ENCODE results near the gene RASA3. TPM values are rescaled to one million over a fixed set of nuclear protein-coding genes. Genes with fewer than 3 reads are reported as not detected.

Gene RASA3
- total RNA-seq, 2 experiments from 2014 or later, result 65.6 to 73.9 TPM

DNA sequence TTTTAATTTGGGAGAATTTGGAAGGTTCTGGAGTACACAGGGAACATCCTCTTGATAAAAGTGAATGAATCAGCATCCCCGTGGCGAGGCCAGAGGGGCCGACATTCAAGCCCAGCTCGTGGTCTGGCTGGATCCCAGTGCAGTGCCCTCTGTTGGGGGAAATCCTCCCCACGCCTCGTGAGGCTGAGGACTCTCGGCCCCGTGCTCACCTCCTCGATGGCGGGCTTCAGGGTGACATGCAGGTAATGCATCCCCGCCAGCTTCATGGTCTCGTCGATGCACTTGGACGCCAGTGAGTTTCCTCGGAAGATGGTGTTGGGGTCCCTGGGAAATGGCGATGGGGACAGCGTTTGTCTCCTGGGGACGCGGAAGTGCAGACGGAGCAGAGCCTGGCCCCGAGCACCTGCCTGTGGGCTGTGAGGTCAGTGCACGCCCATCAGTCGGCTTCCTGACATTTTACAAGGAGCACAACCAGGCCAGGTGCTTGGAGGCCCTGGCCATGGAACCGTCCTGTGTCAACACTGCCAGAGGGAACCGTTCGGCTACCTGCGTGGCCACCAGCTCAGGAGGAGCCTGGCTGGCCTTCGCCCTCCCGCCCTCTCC is 115.3 kb downstream of the RASA3 start:
- no peak overlapping the region for H3K4me3 Mint-ChIP-seq
- no peak overlapping the region for H3K27ac Mint-ChIP-seq
- no peaks in the 10 kb centered on the region for H3K9me3 Mint-ChIP-seq
- ATAC-seq (ENCODE audit: low read depth) (no peak), DNase-seq (no peak)
- peaks cover 3% of the 10 kb centered on the region for H3K36me3 Mint-ChIP-seq
- no peaks in the 10 kb centered on the region for H3K27me3 Mint-ChIP-seq
- POLR2A ChIA-PET, result no interaction called here
- H3K4me1 Mint-ChIP-seq, result peaks cover 4% of the 10 kb centered on the region

DNA sequence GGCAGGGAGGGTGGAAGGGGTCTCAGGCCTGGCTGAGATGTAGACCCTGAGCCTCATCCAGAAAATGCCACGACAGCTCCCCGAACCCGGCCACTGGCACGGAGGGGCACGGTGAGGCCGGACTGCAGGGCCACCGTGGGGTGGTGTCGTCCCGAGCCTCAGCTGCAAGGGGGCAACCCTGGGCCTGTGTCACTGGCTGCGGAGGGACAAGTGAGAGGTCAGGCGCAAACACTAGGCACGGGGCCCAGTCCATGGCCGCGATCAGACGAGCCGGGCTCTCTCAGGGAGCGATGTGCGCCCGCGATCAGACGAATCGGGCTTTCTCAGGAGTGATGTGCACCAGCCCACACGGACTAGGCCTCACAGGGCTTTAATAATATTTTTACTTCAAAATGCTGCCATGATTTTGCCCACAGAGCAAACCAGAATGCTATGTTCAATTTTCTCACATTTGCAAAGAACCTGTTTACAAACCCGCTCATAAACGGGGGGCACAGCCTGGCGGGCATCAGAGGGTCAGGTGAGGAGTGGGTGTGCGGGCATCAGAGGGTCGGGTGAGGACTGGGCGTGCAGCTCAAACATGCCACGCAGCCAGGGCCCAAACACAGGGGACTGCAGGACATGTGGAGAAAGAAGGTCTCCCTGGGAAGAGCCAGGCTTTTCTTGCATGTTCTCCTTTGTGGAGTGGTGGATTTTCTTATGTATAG is 115.9 kb downstream of the RASA3 start:
- H3K27ac Mint-ChIP-seq, result no peak overlapping the region

DNA sequence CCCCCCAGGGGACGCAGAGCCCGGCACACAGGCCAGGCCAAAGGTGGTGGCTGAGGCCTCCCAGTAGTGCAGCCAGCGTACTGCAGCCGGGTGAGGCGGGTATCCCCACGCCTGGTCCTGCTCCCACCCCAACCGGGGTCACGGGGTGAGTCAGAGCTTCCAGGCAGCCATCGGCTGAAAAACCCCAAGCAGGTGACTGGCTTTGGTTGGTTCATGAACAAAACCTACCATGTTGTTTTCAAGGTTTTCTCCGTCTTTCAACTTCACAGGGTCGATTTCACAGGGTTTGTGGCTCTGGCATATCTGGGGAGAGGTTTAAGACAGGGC is 116.5 kb downstream of the RASA3 start:
- POLR2A ChIA-PET, result no interaction called here
- Mint-ChIP-seq H3K4me1 (peaks cover 7% of the 10 kb centered on the region), H3K36me3 (peaks cover 6% of the 10 kb centered on the region), H3K4me3 (no peak overlapping the region), H3K9me3 (no peaks in the 10 kb centered on the region), H3K27ac (no peak overlapping the region), H3K27me3 (no peaks in the 10 kb centered on the region)
- ATAC-seq (ENCODE audit: low read depth), result no peak
- DNase-seq, result no peak

More for the DNA sequence above, 115.9 kb downstream of the RASA3 start:
- peaks cover 4% of the 10 kb centered on the region for H3K4me1 Mint-ChIP-seq
- no peak for ATAC-seq (ENCODE audit: low read depth)
- H3K4me3 Mint-ChIP-seq, result no peak overlapping the region
- POLR2A ChIA-PET, result no interaction called here
- no peak for DNase-seq
- H3K36me3 Mint-ChIP-seq, result peaks cover 3% of the 10 kb centered on the region
- no peaks in the 10 kb centered on the region for H3K27me3 Mint-ChIP-seq
- no peaks in the 10 kb centered on the region for H3K9me3 Mint-ChIP-seq

DNA sequence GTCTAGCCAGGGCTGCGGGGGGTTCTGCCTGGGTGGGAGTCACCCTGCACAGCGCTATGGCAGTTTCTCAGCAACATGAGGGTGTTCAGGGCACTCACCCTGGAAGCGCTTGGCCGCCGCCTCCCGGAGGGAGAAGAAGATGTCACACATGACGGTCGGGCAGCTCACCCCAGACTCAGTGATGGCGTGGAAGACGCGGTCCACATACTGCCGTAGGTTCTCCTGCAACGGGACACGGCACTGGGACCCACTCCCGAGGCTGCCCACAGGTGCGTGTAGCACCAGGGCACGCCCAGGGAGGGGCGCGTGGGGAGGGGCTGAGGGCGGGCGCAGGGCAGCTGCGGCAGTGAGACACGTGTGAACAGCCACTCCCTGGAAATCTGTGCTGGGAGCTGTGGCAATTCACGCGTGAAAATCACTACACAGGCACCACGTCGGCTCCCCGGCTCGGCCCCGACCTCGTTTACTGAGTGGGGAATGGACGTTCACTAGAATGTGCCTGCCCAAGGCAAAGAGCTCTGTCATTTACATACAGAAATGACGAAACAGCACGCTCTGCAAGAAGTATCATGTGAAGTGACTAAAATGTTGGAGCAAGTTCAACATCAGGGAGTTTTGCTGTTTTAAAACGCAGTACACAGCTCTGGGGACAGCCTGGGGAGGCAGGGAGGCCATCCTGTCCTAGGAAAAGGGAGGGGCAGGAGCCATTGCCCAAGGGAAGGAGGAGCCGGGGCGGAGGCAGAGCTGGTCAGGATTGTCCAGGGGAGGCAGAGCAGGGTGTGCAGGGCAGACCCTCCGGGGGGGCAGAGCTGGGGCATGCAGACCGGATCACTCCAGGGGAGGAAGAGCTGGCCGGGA is 117.1 kb downstream of the RASA3 start:
- no peak overlapping the region for H3K4me3 Mint-ChIP-seq
- no peak for DNase-seq
- POLR2A ChIA-PET, result no interaction called here
- H3K9me3 Mint-ChIP-seq, result no peaks in the 10 kb centered on the region
- no peak overlapping the region for H3K27ac Mint-ChIP-seq
- peaks cover 10% of the 10 kb centered on the region for H3K4me1 Mint-ChIP-seq
- H3K27me3 Mint-ChIP-seq, result no peaks in the 10 kb centered on the region
- peaks cover 8% of the 10 kb centered on the region for H3K36me3 Mint-ChIP-seq
- no peak for ATAC-seq (ENCODE audit: low read depth)

DNA sequence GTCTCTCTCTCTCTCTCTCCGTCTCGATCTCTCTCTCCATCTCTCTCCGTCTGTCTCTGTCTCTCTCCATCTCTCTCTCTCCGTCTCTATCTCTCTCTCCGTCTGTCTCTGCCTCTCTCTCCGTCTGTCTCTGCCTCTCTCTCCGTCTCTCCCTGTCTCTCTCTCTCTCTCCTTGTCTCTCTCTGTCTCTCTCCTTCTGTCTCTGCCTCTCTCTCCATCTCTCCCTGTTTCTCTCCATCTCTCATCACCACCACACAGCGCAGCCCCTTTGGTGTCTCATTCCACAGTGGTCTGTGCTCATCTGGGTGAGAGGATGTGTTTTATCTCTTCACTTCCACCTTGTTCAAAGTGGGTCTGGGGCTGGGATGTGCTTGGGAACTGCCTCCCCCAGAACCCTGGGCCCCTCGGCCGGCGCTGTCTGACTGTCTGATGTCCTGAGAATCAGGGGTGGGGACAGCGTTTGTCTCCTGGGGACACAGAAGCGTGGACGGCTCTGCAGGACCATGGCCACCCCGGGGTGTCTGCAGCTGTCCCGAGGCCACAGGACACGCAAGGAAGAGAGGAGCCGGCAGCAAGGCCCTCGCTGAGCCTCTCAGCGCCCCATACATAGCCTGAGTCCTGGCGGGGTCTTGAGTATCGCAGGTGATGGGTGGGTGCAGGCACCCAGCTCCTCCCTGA is 118.3 kb downstream of the RASA3 start:
- POLR2A ChIA-PET, result no interaction called here
- DNase-seq (no peak), ATAC-seq (ENCODE audit: low read depth) (no peak)
- H3K27me3 Mint-ChIP-seq, result no peaks in the 10 kb centered on the region
- H3K36me3 Mint-ChIP-seq, result peaks cover 8% of the 10 kb centered on the region
- no peak overlapping the region for H3K27ac Mint-ChIP-seq
- no peaks in the 10 kb centered on the region for H3K9me3 Mint-ChIP-seq
- no peak overlapping the region for H3K4me3 Mint-ChIP-seq
- peaks cover 10% of the 10 kb centered on the region for H3K4me1 Mint-ChIP-seq

DNA sequence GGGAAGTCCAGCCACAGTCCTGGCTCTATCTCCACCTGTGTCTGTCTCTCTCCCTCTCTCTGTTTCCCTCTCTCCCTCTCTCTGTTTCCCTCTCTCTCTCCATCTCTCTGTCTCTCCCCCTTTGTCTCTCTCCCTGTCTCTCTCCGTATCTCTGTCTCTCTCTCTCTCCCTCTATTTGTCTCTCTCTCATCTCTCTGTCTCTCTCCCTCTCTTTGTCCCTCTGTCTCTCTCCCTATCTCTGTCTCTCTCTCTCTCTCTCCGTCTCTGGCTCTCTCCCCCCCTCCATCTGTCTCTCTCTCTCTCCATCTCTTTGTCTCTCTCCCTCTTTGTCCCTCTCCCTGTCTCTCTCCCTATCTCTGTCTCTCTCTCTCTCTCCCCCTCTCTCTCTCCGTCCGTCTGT is 119.1 kb downstream of the RASA3 start:
- peaks cover 10% of the 10 kb centered on the region for H3K4me1 Mint-ChIP-seq
- POLR2A ChIA-PET, result no interaction called here
- H3K4me3 Mint-ChIP-seq, result no peak overlapping the region
- H3K27ac Mint-ChIP-seq, result no peak overlapping the region
- peaks cover 8% of the 10 kb centered on the region for H3K36me3 Mint-ChIP-seq
- DNase-seq, result no peak
- H3K9me3 Mint-ChIP-seq, result no peaks in the 10 kb centered on the region
- no peaks in the 10 kb centered on the region for H3K27me3 Mint-ChIP-seq
- ATAC-seq (ENCODE audit: low read depth), result no peak

GRCh38 chr13:114012921-114013320 is 119.5 kb downstream of the RASA3 start:
- ATAC-seq (ENCODE audit: low read depth), result no peak

GRCh38 chr13:114012141-114012540 is 120.3 kb downstream of the RASA3 start:
- POLR2A ChIA-PET, result no interaction called here
- H3K4me1 Mint-ChIP-seq, result peaks cover 10% of the 10 kb centered on the region
- H3K27ac Mint-ChIP-seq, result no peak overlapping the region
- no peaks in the 10 kb centered on the region for H3K27me3 Mint-ChIP-seq
- H3K36me3 Mint-ChIP-seq, result peaks cover 8% of the 10 kb centered on the region
- DNase-seq, result no peak
- ATAC-seq (ENCODE audit: low read depth), result no peak
- H3K9me3 Mint-ChIP-seq, result no peaks in the 10 kb centered on the region
- H3K4me3 Mint-ChIP-seq, result no peak overlapping the region

More at GRCh38 chr13:114012921-114013320, 119.5 kb downstream of the RASA3 start:
- Mint-ChIP-seq H3K4me1 (peaks cover 10% of the 10 kb centered on the region), H3K9me3 (no peaks in the 10 kb centered on the region), H3K36me3 (peaks cover 8% of the 10 kb centered on the region), H3K27ac (no peak overlapping the region), H3K4me3 (no peak overlapping the region), H3K27me3 (no peaks in the 10 kb centered on the region)
- DNase-seq, result no peak
- POLR2A ChIA-PET, result no interaction called here

DNA sequence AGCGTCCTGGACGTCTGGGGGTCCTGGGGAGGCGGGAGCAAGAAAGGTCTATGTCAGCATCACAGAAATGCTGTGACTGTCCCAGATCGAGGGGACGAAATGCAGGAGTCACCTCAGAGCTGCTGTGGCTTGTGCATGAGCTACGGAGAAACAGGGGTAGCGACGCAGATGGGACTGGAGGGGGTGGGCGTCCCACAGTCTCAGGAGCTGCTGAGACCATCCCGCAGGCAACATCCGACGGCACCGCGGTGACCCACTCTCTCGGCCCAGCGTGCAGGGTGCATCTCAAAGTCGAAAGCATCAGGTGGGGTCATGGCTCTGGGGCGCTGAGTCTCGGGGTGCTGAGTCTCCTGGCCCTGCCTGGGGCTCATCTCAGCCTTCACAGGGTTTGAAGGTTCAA is 121.2 kb downstream of the RASA3 start:
- H3K27ac Mint-ChIP-seq, result peak overlapping the region; percentile 42
- POLR2A ChIA-PET, result no interaction called here
- H3K4me1 Mint-ChIP-seq, result peaks cover 7% of the 10 kb centered on the region
- ATAC-seq (ENCODE audit: low read depth) (no peak), DNase-seq (peak; percentile 22)
- H3K9me3 Mint-ChIP-seq, result no peaks in the 10 kb centered on the region
- H3K27me3 Mint-ChIP-seq, result no peaks in the 10 kb centered on the region
- no peak overlapping the region for H3K4me3 Mint-ChIP-seq
- peaks cover 8% of the 10 kb centered on the region for H3K36me3 Mint-ChIP-seq

GRCh38 chr13:114010401-114011101 is 121.9 kb downstream of the RASA3 start:
- DNase-seq (peak; percentile 35), ATAC-seq (ENCODE audit: low read depth) (peak; percentile 68)
- Mint-ChIP-seq H3K9me3 (no peaks in the 10 kb centered on the region), H3K36me3 (peaks cover 6% of the 10 kb centered on the region), H3K27me3 (no peaks in the 10 kb centered on the region), H3K27ac (peak overlapping the region; percentile 42), H3K4me3 (no peak overlapping the region), H3K4me1 (peaks cover 6% of the 10 kb centered on the region)
- POLR2A ChIA-PET, result no interaction called here

DNA sequence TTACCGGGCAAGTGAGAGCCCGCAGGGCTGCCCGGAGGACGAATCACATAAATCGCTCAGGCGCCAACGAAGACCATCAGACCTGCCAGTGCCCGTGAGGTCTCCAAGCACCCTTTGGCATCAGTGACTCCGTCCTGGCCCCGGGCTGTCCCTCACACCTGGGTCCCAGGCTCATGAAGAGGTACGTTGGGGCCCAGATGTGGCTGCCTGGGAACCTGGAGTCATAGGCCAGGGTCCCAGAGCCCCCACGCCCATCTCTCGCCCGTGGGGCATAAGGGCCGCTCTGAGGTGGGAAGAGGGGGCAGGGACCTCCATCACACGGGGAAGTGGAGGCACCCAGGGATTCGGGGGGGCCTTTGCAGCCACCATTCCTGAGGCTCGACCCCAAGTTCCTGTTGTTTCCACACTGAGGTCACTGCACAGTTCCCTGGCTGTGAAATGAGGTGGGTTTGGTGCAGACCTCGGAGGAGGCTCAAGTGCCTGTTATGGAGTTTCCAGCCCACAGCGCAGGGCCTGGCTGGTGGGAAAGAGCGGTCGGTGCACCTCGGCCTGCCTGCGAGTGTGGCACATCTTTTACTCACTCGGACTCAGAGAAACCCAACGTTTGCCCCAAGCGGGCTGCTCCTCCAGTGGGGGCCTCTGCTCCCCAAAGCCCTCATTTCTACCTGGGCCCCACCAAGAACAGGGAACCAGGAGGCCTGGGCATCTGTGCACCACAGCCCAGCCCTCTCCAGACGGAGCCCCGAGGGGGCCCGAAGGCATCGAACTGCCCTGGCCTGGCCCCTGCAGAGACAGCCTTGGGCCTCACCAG is 122.6 kb downstream of the RASA3 start:
- H3K27me3 Mint-ChIP-seq, result no peaks in the 10 kb centered on the region
- peaks cover 5% of the 10 kb centered on the region for H3K36me3 Mint-ChIP-seq
- H3K4me1 Mint-ChIP-seq, result peaks cover 6% of the 10 kb centered on the region
- no peaks in the 10 kb centered on the region for H3K9me3 Mint-ChIP-seq
- no peak overlapping the region for H3K4me3 Mint-ChIP-seq
- peak; percentile 23 for DNase-seq
- POLR2A ChIA-PET, result no interaction called here
- H3K27ac Mint-ChIP-seq, result no peak overlapping the region
- ATAC-seq (ENCODE audit: low read depth), result no peak

GRCh38 chr13:114008964-114009589 is 123.3 kb downstream of the RASA3 start:
- ATAC-seq (ENCODE audit: low read depth) (no peak), DNase-seq (peak; percentile 23)
- POLR2A ChIA-PET, result no interaction called here
- peaks cover 6% of the 10 kb centered on the region for H3K4me1 Mint-ChIP-seq
- H3K27ac Mint-ChIP-seq, result no peak overlapping the region
- peaks cover 5% of the 10 kb centered on the region for H3K36me3 Mint-ChIP-seq
- H3K9me3 Mint-ChIP-seq, result no peaks in the 10 kb centered on the region
- H3K4me3 Mint-ChIP-seq, result no peak overlapping the region
- H3K27me3 Mint-ChIP-seq, result no peaks in the 10 kb centered on the region

Measured in activated naive CD8-positive, alpha-beta T cell treated with anti-CD3 and anti-CD28 coated beads, Interleukin-2, amount 10 ng/mL, durations not matched to agents 7 days and 5 days (primary cell).